Measurements from ENCODE around the gene SKIC8. TPM values are rescaled to one million over a fixed set of nuclear protein-coding genes. Genes with fewer than 3 reads are reported as not detected.

Gene SKIC8
- total RNA-seq, result 10 to 100 TPM; 35.0 to 36.8 TPM
- long read RNA-seq, donor 1, transcript WDR61-201 (11 exons, 1,387 nt), result major isoform, 14 of 22 reads
- long read RNA-seq, donor 1, partial matches to known transcripts, result 1 of 22 reads
- long read RNA-seq, donor 1, other reads (novel, unspliced or antisense), result 5 of 22 reads
- long read RNA-seq, donor 2, transcript WDR61-201 (11 exons, 1,387 nt), result major isoform, 95 of 127 reads
- long read RNA-seq, donor 2, transcript WDR61-202 (11 exons, 1,266 nt), result minor isoform, 11 of 127 reads
- long read RNA-seq, donor 2, partial matches to known transcripts, result 7 of 127 reads
- long read RNA-seq, donor 2, other reads (novel, unspliced or antisense), result 13 of 127 reads

DNA sequence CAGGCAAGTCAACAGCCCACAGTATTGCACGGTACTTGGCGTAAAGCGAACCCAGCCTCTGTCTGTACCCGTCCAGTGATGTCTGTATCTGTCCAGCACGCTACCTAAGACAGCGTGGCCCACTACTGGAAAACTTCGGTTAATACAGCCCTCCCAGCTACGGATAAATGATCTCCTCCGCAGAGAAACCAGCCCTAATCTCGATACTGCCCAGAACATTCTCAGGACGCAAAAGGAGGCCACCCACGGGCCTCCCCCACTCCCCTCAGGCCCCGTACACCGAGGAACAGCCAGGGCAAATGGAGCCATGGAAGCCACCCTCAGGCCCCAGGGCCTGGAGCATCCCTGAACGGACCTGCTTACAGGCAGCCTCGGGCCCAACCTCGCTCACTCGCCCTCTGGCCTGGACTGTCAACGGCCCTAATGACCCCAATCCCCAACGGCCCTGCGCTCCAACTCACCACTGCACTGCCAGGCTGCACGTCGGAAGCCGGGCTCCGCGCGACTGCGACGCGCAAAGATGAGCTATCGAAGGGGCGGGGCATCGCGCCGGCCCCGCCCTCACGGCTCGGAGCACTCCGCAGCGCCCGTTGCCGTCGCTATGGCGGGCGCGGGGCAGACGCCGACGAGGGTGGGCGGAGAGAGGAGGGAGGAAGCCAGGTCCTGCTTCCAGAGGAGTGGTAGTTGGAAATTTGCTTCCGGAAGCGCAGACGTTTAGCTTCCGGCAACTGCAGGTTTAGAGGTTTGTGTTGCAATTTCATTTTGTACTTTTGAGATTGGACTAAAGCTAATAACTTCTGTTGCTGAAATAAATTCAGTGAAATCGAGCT is at the start of gene SKIC8:
SKIC8 (minus strand) TSS at position 509 of the 830 bp plus-strand sequence. CDS start 3,923 bp downstream, outside the sequence.
- intact Hi-C loops (cut with DNase I), result no loop called here
- peak; percentile 97 for DNase-seq (ENCODE audit: low spot score)

DNA sequence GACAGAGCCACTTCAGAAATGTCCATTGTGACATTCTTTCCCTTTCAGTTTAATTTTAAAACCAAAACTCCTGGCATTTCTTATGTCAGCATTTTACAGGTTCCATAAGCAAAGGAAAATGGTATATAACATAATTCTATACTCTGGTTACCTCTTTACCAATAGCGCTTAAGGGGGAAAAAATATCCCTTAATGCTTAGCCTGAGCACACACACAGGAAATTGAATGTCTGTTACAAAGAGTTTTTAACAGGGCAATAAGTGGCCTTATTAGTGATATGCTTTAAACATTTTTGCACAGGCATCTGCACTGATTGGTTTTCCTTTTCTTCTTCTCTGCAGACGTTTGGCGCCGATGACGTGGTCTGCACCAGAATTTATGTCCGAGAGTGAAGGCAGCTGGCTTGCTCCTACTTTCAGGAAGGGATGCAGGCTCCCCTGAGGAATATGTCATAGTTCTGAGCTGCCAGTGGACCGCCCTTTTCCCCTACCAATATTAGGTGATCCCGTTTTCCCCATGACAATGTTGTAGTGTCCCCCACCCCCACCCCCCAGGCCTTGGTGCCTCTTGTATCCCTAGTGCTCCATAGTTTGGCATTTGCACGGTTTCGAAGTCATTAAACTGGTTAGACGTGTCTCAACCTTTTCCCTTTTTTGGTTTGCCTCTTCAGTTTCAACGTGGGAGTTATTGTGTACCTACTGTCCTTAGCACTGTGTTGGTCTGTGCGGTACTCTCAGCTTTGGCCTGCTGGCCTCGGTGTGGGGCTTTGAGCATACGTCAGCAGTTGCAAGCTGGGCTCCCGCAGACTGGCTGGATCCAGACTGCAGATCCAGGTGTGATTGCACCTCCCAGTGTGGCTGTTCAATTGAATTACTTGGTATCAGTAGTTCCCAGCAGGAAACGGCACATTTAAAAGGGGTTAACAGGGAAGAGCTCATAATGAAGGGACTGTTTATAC is 48.5 kb upstream of the SKIC8 start:
- DNase-seq (ENCODE audit: low spot score), result no peak
- intact Hi-C loops (cut with DNase I), result no loop called here

DNA sequence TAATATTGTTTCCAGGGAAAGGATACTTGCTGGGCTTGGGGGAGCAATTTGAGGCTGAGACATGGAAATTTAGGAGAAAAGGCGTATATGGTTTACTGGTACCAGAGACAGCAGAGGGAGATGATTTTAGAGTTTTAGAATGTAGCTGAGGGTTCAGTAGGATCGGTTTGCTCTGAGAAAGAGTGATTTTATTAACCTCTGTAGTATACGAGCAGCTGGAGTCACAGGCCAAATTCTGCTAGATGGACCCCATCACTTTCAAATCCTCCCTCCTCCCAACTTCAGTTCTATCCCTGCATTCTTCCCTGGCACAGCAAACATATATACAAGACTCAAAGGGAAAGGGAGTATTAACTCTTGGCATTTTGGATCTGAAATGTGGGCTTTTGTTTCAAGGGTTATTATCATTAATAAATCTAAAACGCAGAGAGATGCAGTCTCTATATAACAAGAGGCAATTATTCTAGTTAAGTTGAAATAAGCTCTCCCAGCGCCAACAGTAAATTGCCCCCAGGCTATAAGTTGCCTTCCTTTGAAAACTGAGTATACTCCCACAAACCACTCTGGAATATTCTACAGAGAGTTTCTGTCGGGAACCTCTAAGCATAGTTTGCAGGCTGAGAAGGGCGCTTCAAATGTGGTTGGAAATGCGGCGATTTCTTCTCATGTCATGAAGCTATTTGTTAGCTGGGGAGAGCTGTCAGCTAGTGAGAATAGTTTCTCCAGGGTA is 46.2 kb upstream of the SKIC8 start:
- no peak for DNase-seq (ENCODE audit: low spot score)
- intact Hi-C loops (cut with DNase I), result no loop called here

DNA sequence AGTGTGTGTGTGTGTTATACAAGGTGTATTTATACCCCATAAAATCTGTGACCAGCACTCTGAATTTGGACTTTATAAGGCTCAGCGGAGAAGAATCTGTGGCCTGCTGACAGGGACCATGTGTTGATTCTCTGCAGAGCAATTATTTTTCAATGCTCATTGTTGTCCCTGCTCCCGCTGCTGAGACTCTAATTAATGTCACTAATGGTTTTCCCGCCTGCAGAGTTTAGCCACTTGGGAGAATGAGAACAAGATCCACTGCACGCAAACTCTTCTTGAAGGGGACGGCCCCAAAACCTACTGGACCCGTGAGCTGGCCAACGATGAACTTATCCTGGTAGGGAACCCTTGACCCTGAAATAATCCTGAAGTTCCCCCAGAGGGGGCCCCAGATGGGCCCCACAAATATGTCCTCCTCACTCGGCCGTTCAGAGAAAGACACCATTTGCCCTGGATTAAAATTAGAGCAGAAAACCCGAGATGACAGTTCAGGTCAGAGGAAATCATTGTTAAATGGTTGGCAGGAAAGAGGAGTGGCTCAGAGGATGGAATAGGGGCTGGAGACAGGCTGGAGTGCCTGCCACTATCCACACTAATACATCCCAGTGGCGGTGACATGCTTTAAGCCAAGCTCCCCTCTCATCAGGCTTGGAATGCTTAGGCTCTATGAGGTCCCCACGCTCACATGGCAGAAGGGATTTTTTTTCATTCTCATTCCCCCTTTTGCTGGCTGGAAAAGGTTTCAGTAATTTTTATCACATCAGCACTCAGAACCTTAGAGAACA is 44.1 kb upstream of the SKIC8 start:
- intact Hi-C loops (cut with DNase I), result no loop called here
- no peak for DNase-seq (ENCODE audit: low spot score)

DNA sequence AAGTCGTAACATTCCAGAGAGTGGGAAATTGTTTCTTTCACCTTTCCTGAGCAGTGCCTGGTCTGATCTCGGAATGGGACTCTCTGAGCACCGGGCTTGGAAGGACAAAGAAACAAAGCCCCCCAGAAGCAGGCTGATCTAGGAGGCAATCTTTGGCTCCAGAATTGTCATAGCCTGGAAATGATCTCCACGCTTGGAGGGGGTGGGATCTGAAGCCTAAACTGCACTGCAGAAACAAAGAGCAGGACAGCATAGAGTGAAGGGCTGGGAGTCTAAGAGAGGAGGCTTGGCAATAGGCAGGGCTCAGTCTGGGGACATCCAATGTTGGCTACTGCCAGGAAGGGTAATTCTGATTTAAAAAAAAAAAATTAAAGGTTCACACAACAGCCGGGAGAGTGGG is 42.6 kb upstream of the SKIC8 start:
- DNase-seq (ENCODE audit: low spot score), result peak; percentile 9
- intact Hi-C loops (cut with DNase I), result no loop called here

DNA sequence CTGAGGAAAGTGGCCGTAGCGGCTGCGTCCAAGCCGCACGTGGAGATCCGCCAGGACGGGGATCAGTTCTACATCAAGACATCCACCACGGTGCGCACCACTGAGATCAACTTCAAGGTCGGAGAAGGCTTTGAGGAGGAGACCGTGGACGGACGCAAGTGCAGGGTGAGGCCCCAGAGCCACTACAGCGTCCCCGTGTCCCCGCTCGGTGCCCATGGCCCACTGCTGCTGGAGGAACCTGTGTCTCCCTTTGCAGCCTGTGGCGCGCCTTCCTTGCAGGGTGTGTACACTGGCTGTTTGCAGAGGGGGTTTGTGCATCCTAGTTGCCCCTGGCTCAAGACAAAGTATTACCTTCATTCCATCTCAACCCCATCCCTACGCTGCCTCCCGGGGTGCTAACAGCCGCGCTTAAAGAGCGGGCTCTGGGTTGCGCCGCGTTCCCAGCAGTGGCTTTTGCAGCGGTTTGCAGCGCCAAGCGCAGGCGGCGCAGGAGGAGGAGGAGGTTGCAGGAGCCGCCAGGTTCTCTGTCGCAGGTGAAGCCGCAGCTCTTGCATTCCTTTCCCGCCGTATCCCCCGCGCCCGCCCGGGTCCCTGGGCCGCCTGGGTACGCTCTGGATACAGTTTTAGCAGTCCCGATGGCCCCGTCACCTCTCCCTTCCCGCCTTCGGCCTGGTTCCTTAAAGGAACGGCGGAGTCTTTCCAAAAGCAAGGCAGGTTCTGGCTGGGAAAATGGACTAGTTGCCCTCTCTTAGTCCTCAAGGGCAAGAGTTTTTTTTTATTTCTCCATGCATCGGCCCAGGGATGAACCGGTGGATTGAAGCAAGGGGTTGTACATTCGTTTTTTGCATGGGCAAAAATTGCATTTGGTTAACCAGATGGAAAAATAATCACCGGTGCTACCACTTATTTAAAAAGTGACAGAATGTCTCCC is 41.9 kb upstream of the SKIC8 start:
- intact Hi-C loops (cut with DNase I), result no loop called here
- DNase-seq (ENCODE audit: low spot score), result peak; percentile 77

DNA sequence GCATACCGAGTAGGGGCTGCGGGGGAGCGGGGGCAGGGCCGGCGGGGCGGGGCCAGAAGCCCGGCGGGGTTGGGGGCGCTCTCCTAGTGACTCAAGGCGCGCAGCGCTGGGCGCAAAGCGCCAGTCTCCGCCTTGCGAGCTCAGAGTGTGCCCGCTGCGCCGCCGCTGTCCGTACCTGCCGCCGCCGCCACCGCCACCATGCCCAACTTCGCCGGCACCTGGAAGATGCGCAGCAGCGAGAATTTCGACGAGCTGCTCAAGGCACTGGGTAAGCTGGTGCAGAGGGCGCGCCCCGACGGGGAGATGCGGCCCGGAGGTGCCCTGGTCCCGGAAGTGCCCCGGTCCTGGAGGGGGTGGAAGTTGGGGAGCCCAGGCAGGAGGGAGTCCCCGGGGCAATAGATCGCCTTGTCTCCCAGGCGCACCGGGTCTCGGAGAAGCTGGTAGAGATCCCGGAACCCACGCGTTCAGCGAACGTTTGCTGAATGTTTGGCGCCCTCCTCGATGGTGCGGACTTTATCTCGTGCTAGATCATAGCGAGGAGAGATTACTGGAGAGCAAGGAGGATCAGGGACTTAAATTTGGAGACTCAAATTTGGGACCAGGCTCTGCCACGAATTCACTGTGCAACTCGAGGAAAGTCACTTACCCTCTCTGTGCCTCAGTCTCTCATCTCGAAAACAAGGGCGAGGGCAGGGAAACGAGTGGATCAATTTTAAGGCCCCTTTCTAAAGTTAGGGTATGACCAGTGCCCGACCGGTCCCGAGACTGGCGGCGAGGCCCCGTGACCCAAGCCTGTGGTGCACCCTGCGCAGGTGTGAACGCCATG is 41.0 kb upstream of the SKIC8 start, which contains the start of gene CRABP1:
CRABP1 (plus strand) TSS at position 123 of the 826 bp plus-strand sequence; CDS start at position 199, 76 bp downstream.
- intact Hi-C loops (cut with DNase I), result no loop called here
- DNase-seq (ENCODE audit: low spot score), result peak; percentile 62

DNA sequence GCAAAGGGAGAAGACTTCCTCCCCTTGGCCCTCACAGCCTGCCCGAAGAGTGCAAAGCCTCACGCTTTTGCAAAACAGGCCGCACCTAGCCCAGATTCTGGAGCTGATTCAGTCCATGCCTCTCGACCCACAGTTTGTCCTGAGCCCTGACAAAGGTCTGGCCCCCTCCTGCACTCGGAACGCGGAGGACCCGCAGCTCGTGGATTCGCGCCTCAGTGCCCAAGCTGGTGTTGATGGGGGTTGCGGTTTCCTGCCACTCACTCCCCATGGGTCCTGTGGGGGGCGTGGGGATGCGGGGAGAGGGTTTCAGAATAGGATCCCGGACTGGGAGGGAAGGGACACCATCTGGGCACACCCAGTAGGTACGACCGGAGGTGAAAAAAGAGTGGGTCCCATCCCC is 40.1 kb upstream of the SKIC8 start:
- intact Hi-C loops (cut with DNase I), result no loop called here
- no peak for DNase-seq (ENCODE audit: low spot score)

DNA sequence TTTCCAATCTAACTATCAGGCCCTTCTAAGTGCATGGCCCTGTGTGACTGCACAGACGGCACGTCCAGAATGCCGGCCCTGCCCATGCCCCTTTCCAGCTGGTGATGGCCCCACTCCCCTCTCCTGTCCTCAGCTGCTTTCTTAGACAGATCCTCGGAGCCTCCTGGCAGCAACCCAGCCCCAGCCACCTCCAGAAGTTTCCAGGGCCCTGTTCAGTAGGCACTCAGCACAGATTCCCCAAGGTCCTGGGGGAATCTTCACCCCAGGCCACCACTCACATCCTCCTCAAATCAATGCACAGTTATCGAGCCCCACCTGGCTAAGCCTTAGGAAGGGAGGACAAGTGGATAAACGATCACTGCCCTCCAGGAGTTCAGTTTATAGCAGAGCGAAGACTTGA is 39.4 kb upstream of the SKIC8 start:
- DNase-seq (ENCODE audit: low spot score), result no peak
- intact Hi-C loops (cut with DNase I), result no loop called here

DNA sequence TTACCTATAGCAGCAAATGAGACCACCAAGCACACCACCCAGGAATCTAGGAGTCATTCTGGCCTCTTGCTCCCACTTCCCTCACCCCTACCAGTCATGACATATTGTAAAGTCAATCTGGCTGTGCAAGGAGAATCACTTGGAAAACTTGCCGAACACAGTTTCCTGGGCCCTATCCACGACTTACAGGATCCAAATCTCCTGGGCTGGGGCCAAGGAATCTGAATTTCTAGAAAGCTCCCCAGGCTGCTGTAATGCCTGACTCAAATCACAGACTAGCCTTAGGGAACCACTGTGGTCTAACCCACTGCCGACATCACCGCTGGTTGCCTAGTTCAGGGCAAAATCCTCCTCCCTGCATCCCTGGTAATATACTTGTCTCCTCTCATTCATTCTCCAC is 36.6 kb upstream of the SKIC8 start:
- intact Hi-C loops (cut with DNase I), result no loop called here
- peak; percentile 51 for DNase-seq (ENCODE audit: low spot score)

DNA sequence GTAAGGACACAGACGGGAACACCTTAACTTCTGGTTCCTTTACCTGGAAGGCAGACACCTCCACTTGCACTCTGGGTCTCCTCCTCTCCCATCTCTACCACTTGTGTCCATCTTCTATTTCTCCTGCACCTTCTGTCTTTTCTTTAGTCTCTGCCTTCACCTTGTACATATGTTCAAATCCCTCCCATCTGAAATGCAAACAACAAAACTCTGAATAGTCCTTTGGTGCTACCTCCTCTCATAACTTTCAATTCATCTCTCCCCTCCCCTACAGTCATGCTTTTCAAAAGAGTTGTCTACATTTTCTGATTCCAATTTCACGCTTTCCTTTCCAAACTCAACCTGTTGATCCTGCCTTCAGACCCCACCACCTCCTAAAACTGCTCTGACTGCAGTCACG is 35.4 kb upstream of the SKIC8 start:
- intact Hi-C loops (cut with DNase I), result no loop called here
- no peak for DNase-seq (ENCODE audit: low spot score)

DNA sequence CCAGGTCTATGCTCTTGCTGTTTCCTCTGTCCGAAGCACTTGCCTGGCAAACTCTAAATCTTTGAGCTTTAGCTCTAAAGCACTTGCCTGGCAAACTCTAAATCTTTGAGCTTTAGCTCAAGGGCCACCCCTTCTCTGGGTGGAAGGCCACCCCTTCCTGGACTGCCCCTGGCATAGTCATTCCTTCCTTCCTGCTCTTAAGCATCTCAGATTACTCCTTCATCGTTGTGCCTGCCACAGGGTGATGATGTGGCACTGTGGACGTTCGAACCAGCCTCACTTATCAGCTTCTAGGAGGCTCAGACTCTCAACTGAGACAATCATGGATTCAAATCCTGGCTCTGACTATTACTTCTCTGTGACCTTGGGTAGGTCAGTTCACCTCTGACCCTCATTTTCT is 30.2 kb upstream of the SKIC8 start:
- intact Hi-C loops (cut with DNase I), result loop anchor here in 1 of 2 donors (10.0 kb wide), 1 partner anchor 85 kb away; no protein-coding TSS in a partner anchor
- DNase-seq (ENCODE audit: low spot score), result no peak

DNA sequence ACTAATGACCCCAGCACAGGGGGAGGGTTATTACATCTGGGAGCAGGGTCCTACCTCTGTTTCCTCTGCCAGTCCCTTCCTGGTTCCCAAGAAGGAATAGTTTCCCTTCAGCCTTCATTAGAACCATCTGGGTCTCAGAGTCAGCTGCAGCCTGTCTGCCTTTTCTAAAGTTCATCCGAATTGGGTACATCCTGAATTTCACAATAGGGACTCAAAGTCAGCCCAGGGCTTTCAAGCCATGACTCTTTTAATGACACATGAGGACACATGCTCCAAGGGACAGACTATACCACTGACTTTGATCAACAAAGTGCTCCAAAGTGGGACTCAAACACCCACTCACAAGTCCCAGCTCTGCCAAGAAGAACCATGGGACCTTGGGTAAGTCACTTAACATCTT is 28.1 kb upstream of the SKIC8 start:
- intact Hi-C loops (cut with DNase I), result loop anchor here in 1 of 2 donors (10.0 kb wide), 1 partner anchor 87 kb away; no protein-coding TSS in a partner anchor
- no peak for DNase-seq (ENCODE audit: low spot score)

DNA sequence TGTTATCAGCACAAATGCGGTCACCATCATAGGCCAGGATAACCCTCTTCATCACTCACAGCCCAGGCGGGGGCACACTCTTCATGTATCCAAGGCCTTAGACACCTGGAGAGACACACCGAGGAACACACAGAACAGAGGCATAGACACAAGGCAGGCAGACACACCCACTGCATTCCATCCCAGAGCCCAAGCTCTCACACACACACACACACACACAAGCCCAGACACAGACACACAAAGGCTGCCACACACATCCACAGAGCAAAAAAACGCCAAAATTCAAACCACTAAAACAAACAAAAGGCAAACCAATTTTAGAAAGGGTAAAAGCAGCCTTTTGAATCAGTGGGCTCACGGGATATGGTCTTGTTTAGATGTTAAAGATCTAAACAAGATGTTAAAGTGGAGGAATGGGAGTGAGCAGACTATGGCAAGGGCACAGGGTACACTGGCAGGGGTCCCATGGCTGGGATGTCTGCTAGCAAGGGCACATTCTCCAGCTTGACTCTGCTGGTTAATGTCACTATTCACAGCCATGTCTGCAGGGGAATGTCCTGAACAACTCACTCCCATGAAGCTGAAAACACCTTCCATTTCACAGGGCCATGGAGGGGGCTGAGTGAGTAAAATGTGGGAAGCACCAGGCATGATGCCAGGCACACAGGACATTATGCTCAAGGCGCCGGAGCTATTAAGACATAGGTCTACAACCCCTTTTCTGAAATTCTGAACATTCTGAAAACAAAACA is 25.9 kb upstream of the SKIC8 start:
- intact Hi-C loops (cut with DNase I), result loop anchor here in 1 of 2 donors (10.0 kb wide), 1 partner anchor 90 kb away; no protein-coding TSS in a partner anchor
- no peak for DNase-seq (ENCODE audit: low spot score)

DNA sequence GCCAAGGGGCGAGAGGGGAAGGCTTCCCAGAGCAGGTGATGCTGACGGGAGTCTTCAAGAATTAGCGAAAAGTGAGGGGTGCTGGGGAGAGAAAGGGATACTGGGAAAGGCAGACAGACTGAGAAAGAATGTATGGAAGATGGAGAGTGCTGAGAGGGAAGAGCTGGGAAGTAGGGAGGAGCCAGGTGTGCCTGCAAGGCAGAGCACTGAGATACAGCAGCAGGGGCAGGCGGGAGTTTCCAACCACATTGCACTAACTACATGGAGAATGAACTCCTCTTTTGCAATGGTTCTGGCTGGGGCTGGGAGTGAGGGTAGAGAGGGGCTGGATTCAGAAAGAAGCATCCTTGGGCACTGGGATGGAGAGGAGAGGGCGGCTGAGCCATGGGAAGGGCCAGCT is 24.7 kb upstream of the SKIC8 start:
- intact Hi-C loops (cut with DNase I), result loop anchor here (5.0 to 10.0 kb wide), 2 partner anchors 88 to 91 kb away; no protein-coding TSS in a partner anchor
- no peak for DNase-seq (ENCODE audit: low spot score)

Data from posterior vena cava (tissue), 2 donors.